HG02759 (cell line): ENCODE data around the gene FMO2.
"Not testable (repeated sequence)": the region's sequence is repeated elsewhere in the genome, so short reads cannot be mapped to it uniquely, and the experiment has no call there.

ENCODE experiments used
- ATAC-seq: cut with Tn5 transposase; IDR thresholded peaks from one replicate; pipeline ENCODE4 v1.9.1; 2021; ENCODE audit warnings: mild to moderate bottlenecking, moderate library complexity; ENCODE audit not compliant: unreplicated experiment

Gene FMO2

DNA sequence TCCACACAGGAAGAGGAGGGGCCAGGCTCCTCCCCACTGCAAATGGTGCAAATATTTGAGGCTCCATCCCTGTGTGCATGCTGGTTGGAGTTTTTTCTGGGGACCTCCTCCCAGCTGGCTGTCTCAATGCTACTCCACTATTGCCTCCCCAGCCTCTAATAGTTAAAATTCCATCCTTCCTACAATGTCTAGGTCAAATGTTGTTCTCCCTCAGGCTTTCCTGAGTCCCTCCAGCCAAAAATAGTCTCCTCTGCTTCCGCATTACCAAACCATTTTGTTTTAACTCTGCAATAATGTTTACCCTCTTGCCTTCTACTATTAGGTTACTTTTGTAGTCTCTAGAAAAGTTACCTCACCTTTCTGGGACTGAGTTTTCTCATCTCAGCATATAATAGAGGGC is 33.6 kb downstream of the FMO2 start:
- ATAC-seq, result no peak

DNA sequence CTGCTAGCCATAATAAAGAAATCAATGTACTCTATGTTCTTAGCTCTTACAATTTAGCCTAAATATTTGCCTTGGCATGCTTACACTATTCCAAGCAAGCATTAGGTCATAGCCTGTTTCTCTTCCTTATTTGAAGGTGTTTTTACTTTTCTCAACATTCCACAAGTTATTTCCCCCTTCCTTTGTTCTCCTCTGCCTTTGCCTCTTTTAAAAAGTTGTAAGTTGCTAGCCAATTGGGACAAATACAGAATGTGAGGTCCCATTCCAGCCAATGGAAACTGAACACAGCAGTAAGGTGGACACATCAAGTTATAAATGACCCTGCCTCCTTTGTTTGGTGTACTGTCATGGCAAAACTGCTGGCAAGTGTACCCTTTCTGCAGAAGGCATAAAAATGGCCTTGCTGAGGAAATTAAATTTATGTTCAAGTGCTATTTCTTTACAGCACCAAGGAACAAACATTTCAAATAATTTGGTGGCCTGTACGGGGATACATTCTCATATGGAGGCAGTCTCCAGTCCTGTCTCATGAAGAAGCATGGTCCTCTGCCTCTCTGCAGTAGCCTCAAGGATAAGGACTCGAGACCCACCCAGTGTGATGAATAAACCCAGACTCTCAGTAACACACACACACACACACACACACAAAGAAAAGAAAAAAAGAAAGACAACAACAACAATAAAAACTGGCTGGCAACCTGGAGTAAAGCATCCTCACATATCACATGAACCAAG is 34.4 kb downstream of the FMO2 start:
- no peak for ATAC-seq

DNA sequence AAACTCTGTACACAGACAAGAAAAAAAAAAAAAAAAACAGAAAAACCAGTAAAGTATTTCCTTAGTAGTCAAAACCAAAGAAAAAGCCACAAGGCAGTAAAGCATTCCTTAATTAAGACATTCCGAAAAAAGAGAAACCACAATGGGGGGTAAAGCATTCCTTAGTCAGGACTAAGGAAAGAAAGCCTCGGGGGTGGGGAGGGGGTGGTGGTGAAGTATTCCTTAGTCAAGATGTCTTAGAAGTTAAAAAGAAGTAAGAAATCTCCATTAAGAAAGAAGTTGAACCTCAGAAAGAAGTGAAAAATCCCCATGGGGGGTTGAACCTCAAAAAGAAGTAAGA is 35.0 kb downstream of the FMO2 start:
- ATAC-seq, result no peak

GRCh38 chr1:171220581-171221054 is 35.5 kb downstream of the FMO2 start:
- ATAC-seq, result no peak

DNA sequence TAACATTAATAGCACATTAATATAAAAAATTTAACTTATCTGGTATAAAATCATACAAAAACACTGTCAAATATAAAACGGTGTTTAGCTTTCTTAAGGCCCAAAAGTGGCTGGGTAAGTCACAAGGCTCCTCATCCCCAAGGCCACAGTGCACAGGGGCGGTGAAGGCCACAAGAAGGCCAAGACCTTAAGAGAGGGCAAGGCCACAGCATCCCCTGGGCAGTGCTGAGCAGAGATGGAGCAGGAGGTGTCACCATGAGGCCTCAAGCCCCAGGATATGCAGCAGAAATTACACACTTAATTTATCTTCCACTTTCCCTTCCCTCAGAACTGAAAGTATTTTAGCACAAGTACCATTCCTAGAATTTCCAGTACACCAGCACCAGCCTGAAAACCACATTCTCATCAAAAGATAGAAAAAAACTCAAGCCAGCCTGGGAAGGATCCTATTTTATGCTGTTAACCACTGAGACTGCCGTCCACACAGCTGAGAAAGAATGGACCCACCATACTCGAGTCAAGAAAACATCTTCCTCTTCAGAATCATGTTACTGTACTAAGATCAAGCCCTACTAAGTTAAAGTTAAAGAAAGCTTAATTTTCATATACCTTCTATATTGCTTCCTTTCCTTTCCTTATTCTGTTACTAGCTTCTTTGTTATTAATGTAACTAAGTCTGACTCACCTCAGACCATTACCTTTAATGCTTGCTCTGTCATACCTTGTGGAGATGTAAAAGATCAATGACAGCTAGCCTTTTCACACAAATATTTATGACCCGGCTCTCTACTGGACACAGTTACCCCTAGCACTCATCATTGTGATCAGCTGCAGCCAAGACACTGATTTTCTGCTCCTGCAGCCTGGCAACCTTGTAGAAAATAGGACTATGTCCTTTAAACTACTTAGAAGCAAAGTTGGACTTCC is 36.8 kb downstream of the FMO2 start:
- no peak for ATAC-seq

GRCh38 chr1:171222936-171223335 is 37.8 kb downstream of the FMO2 start:
- ATAC-seq, result no peak

DNA sequence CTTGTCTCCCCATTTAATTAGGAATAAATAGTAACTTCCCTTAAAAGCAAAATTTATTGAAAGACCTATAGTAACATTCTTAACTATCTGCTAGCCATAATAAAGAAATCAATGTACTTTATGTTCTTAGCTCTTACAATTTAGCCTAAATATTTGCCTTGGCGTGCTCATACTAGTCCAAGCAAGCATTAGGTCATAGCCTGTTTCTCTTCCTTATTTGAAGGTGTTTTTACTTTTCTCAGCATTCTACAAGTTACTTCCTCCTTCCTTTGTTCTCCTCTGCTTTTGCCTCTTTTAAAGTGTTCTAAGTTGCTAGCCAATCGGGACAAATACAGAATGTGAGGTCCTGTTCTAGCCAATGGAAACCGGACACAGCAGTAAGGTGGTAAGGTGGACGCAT is 39.2 kb downstream of the FMO2 start:
- not testable (repeated sequence) for ATAC-seq

DNA sequence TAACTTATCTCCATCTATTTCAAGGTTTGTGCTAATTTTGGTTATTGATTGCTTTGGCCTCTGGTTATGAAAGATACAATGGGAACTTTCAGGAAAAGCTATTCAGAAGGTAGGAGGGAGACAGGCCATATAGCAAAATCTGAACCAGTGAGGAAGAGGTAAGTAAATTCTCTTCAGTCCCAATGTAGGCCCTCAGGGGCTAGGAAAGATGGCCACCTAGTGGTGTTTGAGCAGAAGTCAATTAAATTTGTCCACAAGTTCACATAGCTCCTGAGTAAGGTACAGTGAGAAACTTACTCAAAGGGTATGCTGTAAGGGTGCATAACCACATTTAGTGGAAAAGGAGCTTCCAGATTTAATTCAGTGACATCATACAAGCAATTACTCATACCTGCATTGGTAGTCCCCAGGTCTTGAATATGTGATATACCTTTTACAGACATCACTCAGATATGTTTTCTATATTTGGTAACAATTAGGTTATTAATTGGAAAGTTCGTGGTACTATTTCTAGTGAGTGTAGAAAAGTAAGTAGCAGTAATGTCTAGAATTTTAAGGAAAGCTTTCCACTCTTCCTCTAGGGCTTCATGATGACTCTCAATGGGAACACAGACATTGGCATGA is 41.8 kb downstream of the FMO2 start:
- ATAC-seq, result peak; percentile 87

DNA sequence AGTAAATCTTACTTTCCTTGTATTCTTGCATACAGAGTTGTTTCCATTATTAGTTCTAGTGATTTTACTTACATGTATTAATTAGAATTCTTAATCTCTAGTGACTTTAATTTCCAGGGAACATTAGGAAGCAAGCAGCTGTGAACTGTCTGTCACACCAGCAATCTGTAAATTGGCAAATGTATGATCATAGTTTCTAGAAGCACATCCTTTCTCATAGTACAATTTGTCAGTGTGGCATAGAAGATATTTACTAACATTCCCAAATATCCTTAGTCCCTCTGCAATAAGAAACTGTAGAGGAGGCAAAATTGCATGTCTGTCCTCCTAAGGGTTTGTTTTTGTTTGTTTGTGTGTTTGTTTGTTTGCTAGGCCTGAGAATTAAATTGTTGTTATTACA is 46.2 kb downstream of the FMO2 start:
- ATAC-seq, result no peak

DNA sequence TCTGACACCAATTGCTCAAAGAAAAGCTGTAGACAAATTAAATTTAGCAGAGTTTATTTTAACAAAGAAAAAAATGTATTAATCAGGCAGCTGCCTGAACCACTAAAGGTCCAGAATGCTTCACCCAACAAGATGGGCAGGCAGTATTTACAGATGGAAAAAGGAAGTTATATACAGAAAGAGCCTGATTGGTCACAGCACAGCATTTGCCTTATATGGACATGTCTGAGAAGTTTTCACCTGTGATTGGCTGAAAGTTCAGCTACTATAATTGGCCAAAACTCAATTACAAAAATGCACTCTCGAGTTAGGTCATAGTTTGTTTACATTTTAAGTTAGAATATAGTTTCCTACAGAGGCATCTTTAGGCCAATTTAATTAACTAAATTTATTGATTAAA is 48.1 kb downstream of the FMO2 start:
- ATAC-seq, result no peak

DNA sequence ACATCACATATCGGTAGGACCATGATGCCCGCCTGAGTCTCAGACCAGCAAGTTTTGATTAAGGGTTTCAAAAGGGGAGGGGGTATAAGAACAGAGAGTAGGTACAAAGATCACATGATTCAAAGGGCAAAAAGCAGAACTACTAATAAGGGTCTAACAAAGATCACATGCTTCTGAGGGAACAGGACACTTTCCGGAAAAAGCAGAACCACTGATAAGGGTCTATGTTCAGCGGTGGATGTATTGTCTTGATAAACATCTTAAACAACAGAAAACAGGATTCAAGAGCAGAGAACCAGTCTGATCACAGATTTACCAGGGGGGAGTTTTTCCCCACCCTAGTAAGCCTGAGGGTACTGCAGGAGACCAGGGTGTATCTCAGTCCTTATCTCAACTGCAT is 51.1 kb downstream of the FMO2 start:
- ATAC-seq, result not testable (repeated sequence)

GRCh38 chr1:171243878-171244277 is 58.8 kb downstream of the FMO2 start:
- ATAC-seq, result no peak

- peak; percentile 77 for ATAC-seq
Measured at GRCh38 chr1:171245458-171246064, 60.5 kb downstream of the FMO2 start.

- ATAC-seq, result no peak
Measured at GRCh38 chr1:171247501-171247900, 62.4 kb downstream of the FMO2 start.

GRCh38 chr1:171248302-171248701 is 63.2 kb downstream of the FMO2 start, which contains the start of gene FMO1:
Gene FMO1 (plus strand): TSS chr1:171248494. CDS start chr1:171258088, 9,594 bp downstream.
- no peak for ATAC-seq

DNA sequence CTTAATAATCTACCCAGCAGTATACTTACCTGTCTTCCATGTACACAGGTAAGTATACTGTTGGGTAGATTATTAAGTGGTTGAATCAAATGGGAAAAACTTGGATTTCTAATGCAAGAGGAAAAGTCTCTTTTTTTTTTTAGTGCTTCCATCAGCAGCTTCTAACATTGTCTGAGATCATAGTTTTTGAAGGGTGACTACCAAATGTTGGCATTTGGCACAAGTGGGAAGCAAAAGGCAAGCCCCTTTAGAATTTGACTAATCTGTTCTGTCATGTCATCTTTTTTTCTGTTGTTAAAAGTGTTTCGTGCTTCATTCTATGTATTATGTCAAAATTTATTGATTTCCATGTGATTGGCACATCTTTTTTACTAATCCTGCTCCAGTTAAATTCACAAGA is 63.7 kb downstream of the FMO2 start:
- no peak for ATAC-seq

GRCh38 chr1:171250263-171250662 is 65.2 kb downstream of the FMO2 start:
- ATAC-seq, result no peak

GRCh38 chr1:171251042-171251951 is 66.2 kb downstream of the FMO2 start:
- ATAC-seq, result peak; percentile 63

GRCh38 chr1:171251952-171252300 is 66.8 kb downstream of the FMO2 start:
- no peak for ATAC-seq

- ATAC-seq, result peak; percentile 89
Measured at GRCh38 chr1:171252482-171252881, 67.4 kb downstream of the FMO2 start.
